ENCODE data around the gene MEGF10. TPM values are rescaled to one million over a fixed set of nuclear protein-coding genes. Genes with fewer than 3 reads are reported as not detected.

The MEGF10 gene
- total RNA-seq, 3 donors from 2014 or later: 0.48 to 14.4 (median 2.3) TPM

DNA sequence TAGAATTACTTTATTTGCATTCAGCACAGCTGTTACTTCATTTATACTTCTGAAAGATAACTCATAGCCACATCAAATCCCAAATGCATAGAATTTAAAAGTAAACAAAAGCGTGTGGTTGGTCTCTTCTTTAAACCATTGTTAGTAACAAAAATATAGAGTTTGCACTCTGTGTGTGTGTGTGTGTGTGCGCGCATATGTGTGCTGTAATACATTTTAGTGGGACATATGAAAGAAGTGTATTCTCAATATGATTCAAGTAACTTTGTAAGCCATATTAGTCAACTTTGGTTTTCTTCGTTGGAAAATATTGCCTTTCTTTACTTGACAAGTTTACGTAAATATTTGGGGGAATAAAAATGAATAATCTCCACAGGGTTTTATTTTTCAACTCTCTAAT, 120.8 kb downstream of the MEGF10 start:
- no peak overlapping the region for H3K4me3 ChIP-seq

GRCh38 chr5:127412698-127413097, 122.1 kb downstream of the MEGF10 start:
- DNase-seq (ENCODE audit: low spot score in 2 of 2): no peak
- Histone ChIP-seq H3K27ac (no peak overlapping the region), H3K4me1 (no peaks in the 10 kb centered on the region), H3K4me3 (no peak overlapping the region), H3K9me3 (no peaks in the 10 kb centered on the region), H3K27me3 (no peaks in the 10 kb centered on the region), H3K36me3 (no peaks in the 10 kb centered on the region)
- TF ChIP-seq POLR2A (IDR thresholded peaks at IDR 0.05) (no peak), POLR2AphosphoS5 (IDR thresholded peaks at IDR 0.05) (no peak)
- TF ChIP-seq, protein P1, sequence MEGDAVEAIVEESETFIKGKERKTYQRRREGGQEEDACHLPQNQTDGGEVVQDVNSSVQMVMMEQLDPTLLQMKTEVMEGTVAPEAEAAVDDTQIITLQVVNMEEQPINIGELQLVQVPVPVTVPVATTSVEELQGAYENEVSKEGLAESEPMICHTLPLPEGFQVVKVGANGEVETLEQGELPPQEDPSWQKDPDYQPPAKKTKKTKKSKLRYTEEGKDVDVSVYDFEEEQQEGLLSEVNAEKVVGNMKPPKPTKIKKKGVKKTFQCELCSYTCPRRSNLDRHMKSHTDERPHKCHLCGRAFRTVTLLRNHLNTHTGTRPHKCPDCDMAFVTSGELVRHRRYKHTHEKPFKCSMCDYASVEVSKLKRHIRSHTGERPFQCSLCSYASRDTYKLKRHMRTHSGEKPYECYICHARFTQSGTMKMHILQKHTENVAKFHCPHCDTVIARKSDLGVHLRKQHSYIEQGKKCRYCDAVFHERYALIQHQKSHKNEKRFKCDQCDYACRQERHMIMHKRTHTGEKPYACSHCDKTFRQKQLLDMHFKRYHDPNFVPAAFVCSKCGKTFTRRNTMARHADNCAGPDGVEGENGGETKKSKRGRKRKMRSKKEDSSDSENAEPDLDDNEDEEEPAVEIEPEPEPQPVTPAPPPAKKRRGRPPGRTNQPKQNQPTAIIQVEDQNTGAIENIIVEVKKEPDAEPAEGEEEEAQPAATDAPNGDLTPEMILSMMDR (IDR thresholded peaks at IDR 0.05): no peak
- intact Hi-C loops (cut with DNase I; ENCODE audit: low total_unique reads): no loop called here

More for the DNA sequence above, 120.8 kb downstream of the MEGF10 start:
- Histone ChIP-seq H3K27ac (no peak overlapping the region), H3K9me3 (no peaks in the 10 kb centered on the region), H3K27me3 (no peaks in the 10 kb centered on the region), H3K36me3 (no peaks in the 10 kb centered on the region), H3K4me1 (no peaks in the 10 kb centered on the region)
- intact Hi-C loops (cut with DNase I; ENCODE audit: low total_unique reads): no loop called here
- no peak for DNase-seq (ENCODE audit: low spot score in 2 of 2)
- no peak for TF ChIP-seq POLR2A (IDR thresholded peaks at IDR 0.05)
- TF ChIP-seq, protein P1 (IDR thresholded peaks at IDR 0.05): no peak
- no peak for TF ChIP-seq POLR2AphosphoS5 (IDR thresholded peaks at IDR 0.05)

DNA sequence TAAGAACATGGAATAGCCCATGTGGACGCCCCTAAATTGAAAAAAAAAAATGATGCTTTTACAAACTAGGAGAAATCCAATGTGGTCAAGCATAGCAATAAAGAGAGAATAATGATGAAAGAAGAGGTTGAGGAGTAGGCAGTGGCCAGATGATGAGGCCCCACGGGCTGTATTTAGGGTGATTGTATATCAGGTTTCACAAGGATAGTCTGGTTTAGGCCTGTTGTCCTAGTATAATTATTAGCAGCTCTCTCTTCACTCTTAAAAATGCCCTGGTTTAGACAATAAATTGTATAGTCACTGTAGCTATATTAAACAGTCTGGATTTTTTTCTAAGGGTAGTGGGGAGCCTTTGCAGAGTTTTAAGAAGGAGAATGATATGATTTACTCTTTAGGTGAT, 124.4 kb downstream of the MEGF10 start:
- Histone ChIP-seq H3K27ac (no peak overlapping the region), H3K36me3 (no peaks in the 10 kb centered on the region), H3K27me3 (no peaks in the 10 kb centered on the region), H3K4me1 (no peaks in the 10 kb centered on the region), H3K9me3 (no peaks in the 10 kb centered on the region), H3K4me3 (no peak overlapping the region)
- no peak for TF ChIP-seq POLR2A (IDR thresholded peaks at IDR 0.05)
- no peak for TF ChIP-seq POLR2AphosphoS5 (IDR thresholded peaks at IDR 0.05)
- TF ChIP-seq, protein P1 (IDR thresholded peaks at IDR 0.05): no peak
- DNase-seq (ENCODE audit: low spot score in 2 of 2): no peak
- intact Hi-C loops (cut with DNase I; ENCODE audit: low total_unique reads): no loop called here

GRCh38 chr5:127416906-127417305, 126.3 kb downstream of the MEGF10 start:
- no peak overlapping the region for H3K27ac ChIP-seq
- TF ChIP-seq POLR2A (IDR thresholded peaks at IDR 0.05): no peak
- TF ChIP-seq POLR2AphosphoS5 (IDR thresholded peaks at IDR 0.05): no peak
- TF ChIP-seq, protein P1 (IDR thresholded peaks at IDR 0.05): no peak
- intact Hi-C loops (cut with DNase I; ENCODE audit: low total_unique reads): no loop called here

DNA sequence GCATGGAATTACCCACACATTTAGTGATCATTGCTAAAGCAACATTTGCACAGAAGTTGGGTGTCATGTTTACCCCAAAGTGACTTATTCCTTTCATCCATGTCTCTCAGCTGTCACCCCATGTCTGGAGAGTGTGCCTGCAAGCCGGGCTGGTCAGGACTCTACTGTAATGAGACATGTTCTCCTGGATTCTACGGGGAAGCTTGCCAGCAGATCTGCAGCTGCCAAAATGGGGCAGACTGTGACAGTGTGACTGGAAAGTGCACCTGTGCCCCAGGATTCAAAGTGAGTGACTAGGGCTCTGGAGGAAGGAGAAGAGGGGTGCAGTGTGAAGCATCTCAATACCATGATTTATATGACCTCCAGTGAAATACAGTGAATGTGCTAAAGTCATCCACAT, 126.9 kb downstream of the MEGF10 start:
- intact Hi-C loops (cut with DNase I; ENCODE audit: low total_unique reads): no loop called here
- Histone ChIP-seq H3K27ac (no peak overlapping the region), H3K9me3 (no peaks in the 10 kb centered on the region), H3K27me3 (no peaks in the 10 kb centered on the region), H3K4me3 (no peak overlapping the region), H3K36me3 (no peaks in the 10 kb centered on the region), H3K4me1 (no peaks in the 10 kb centered on the region)
- TF ChIP-seq, protein P1 (IDR thresholded peaks at IDR 0.05): no peak
- TF ChIP-seq POLR2A (IDR thresholded peaks at IDR 0.05) (no peak), POLR2AphosphoS5 (IDR thresholded peaks at IDR 0.05) (no peak)
- no peak for DNase-seq (ENCODE audit: low spot score in 2 of 2)

More at GRCh38 chr5:127416906-127417305, 126.3 kb downstream of the MEGF10 start:
- H3K36me3 ChIP-seq: no peaks in the 10 kb centered on the region
- no peaks in the 10 kb centered on the region for H3K27me3 ChIP-seq
- H3K9me3 ChIP-seq: no peaks in the 10 kb centered on the region
- DNase-seq (ENCODE audit: low spot score in 2 of 2): no peak
- no peak overlapping the region for H3K4me3 ChIP-seq
- no peaks in the 10 kb centered on the region for H3K4me1 ChIP-seq
